ENCODE data around the gene NUDC. TPM values are rescaled to one million over a fixed set of nuclear protein-coding genes. Genes with fewer than 3 reads are reported as not detected.
A peak's percentile ranks its signal among the peaks of the same experiment; 100 is the strongest.

NUDC gene
- total and polyA plus RNA-seq, 9 of the 15 experiments (the other 6 are each of a cell fraction or from before 2014, with no cell fraction given), result 9.8 to 234 (median 149) TPM

DNA sequence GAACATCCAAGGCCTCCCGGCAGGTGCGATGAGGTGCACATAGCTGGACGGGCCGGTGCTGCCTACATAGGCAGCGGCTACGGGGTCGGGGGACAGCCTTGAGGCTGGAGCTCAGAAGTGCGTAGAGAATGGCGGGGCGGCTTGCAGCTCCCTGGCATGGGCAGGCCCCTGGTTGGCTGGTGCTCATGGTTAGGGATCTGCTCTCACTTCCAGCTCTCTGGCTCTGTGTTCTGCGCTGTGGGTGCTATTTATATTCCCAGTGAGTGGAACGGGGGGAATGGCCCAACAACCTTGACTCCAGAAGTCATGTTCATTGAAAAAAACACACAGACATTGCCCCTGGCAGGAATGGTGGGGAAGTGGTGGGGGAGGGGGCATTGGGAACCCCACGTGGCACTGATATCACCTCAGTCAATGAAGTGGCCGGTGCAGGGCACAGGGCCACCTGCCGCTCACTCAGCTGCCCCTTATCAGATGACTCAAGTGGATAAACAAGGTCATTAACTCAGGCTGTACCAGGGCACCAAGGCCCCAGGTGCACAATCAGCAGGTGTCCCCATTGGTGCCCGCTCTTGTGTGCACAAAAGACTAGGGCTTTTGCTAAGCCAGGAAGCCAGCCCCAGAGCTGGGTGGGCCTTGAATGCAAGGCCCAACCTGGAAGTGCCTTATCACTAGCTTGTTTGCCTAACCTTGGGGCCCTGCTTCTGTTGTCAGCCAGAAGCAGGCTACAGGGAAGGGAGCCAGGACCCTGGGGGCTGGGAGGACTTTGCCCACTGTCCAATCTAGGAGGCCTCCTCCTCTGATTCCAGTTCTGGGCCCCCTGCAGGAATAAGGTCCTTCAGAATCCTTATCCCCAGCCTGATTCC, 7.6 kb upstream of the NUDC start, which contains the start of gene NR0B2 (continued):
- TF ChIP-seq SNRNP70 (optimal IDR thresholded peaks at IDR 0.05; ENCODE audit: low read depth, low read length), result no peak
- no peak for TF ChIP-seq MCM3 (IDR thresholded peaks at IDR 0.05)
- no peak for TF ChIP-seq NCOR1 (IDR thresholded peaks at IDR 0.05)
- TF ChIP-seq MTF1 (CRISPR knock-in tag; IDR thresholded peaks at IDR 0.05; ENCODE audit: borderline replicate concordance), result no peak
- TF ChIP-seq XRCC4 (IDR thresholded peaks at IDR 0.05; ENCODE audit: extremely low read depth, insufficient read depth, insufficient read length), result no peak
- TF ChIP-seq, protein P1, sequence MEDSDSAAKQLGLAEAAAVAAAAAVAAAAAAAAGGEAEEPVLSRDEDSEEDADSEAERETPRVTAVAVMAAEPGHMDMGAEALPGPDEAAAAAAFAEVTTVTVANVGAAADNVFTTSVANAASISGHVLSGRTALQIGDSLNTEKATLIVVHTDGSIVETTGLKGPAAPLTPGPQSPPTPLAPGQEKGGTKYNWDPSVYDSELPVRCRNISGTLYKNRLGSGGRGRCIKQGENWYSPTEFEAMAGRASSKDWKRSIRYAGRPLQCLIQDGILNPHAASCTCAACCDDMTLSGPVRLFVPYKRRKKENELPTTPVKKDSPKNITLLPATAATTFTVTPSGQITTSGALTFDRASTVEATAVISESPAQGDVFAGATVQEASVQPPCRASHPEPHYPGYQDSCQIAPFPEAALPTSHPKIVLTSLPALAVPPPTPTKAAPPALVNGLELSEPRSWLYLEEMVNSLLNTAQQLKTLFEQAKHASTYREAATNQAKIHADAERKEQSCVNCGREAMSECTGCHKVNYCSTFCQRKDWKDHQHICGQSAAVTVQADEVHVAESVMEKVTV (CRISPR knock-in tag; IDR thresholded peaks at IDR 0.05), result no peak
- TF ChIP-seq FOXM1 (IDR thresholded peaks at IDR 0.05; ENCODE audit: low read depth), result no peak
- no peak for TF ChIP-seq FOXM1 (CRISPR knock-in tag; IDR thresholded peaks at IDR 0.05; ENCODE audit: low read depth)
- TF ChIP-seq HNRNPL (IDR thresholded peaks at IDR 0.05; ENCODE audit: low read depth, low read length), result no peak
- peak; percentile 59; the same call in 1 of the 2 replicates for TF ChIP-seq CXXC5 (CRISPR knock-in tag; IDR thresholded peaks at IDR 0.05)
- TF ChIP-seq JUNB (CRISPR knock-in tag; conservative IDR thresholded peaks at IDR 0.05), result no peak
- TF ChIP-seq NFRKB (IDR thresholded peaks at IDR 0.05; ENCODE audit: low read depth), result peak; percentile 59; the same call in 1 of the 2 replicates
- TF ChIP-seq, protein P2, sequence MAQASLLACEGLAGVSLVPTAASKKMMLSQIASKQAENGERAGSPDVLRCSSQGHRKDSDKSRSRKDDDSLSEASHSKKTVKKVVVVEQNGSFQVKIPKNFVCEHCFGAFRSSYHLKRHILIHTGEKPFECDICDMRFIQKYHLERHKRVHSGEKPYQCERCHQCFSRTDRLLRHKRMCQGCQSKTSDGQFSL (CRISPR knock-in tag; IDR thresholded peaks at IDR 0.05), result no peak
- TF ChIP-seq, protein P2 (tag; IDR thresholded peaks at IDR 0.05), result no peak
- no peak for TF ChIP-seq SP2 (IDR thresholded peaks at IDR 0.05; ENCODE audit: extremely low read depth, low read depth, low read length, poor library complexity, severe bottlenecking)
- TF ChIP-seq, protein P3, sequence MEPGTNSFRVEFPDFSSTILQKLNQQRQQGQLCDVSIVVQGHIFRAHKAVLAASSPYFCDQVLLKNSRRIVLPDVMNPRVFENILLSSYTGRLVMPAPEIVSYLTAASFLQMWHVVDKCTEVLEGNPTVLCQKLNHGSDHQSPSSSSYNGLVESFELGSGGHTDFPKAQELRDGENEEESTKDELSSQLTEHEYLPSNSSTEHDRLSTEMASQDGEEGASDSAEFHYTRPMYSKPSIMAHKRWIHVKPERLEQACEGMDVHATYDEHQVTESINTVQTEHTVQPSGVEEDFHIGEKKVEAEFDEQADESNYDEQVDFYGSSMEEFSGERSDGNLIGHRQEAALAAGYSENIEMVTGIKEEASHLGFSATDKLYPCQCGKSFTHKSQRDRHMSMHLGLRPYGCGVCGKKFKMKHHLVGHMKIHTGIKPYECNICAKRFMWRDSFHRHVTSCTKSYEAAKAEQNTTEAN (CRISPR knock-in tag; IDR thresholded peaks at IDR 0.05), result no peak
- no peak for TF ChIP-seq SRSF3 (IDR thresholded peaks at IDR 0.05; ENCODE audit: insufficient read depth, low read length)
- TF ChIP-seq ZBTB1 (CRISPR knock-in tag; IDR thresholded peaks at IDR 0.05; ENCODE audit: borderline replicate concordance, low read depth), result no peak
- TF ChIP-seq, protein P4, sequence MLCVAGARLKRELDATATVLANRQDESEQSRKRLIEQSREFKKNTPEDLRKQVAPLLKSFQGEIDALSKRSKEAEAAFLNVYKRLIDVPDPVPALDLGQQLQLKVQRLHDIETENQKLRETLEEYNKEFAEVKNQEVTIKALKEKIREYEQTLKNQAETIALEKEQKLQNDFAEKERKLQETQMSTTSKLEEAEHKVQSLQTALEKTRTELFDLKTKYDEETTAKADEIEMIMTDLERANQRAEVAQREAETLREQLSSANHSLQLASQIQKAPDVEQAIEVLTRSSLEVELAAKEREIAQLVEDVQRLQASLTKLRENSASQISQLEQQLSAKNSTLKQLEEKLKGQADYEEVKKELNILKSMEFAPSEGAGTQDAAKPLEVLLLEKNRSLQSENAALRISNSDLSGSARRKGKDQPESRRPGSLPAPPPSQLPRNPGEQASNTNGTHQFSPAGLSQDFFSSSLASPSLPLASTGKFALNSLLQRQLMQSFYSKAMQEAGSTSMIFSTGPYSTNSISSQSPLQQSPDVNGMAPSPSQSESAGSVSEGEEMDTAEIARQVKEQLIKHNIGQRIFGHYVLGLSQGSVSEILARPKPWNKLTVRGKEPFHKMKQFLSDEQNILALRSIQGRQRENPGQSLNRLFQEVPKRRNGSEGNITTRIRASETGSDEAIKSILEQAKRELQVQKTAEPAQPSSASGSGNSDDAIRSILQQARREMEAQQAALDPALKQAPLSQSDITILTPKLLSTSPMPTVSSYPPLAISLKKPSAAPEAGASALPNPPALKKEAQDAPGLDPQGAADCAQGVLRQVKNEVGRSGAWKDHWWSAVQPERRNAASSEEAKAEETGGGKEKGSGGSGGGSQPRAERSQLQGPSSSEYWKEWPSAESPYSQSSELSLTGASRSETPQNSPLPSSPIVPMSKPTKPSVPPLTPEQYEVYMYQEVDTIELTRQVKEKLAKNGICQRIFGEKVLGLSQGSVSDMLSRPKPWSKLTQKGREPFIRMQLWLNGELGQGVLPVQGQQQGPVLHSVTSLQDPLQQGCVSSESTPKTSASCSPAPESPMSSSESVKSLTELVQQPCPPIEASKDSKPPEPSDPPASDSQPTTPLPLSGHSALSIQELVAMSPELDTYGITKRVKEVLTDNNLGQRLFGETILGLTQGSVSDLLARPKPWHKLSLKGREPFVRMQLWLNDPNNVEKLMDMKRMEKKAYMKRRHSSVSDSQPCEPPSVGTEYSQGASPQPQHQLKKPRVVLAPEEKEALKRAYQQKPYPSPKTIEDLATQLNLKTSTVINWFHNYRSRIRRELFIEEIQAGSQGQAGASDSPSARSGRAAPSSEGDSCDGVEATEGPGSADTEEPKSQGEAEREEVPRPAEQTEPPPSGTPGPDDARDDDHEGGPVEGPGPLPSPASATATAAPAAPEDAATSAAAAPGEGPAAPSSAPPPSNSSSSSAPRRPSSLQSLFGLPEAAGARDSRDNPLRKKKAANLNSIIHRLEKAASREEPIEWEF (CRISPR knock-in tag; IDR thresholded peaks at IDR 0.05), result no peak; the same call in 1 of the 2 replicates
